ENCODE results near the gene ANTXR1. TPM values are rescaled to one million over a fixed set of nuclear protein-coding genes. Genes with fewer than 3 reads are reported as not detected.

ANTXR1 gene
- total RNA-seq, 4 donors from 2014 or later, result 52.8 to 116 (median 98.9) TPM

DNA sequence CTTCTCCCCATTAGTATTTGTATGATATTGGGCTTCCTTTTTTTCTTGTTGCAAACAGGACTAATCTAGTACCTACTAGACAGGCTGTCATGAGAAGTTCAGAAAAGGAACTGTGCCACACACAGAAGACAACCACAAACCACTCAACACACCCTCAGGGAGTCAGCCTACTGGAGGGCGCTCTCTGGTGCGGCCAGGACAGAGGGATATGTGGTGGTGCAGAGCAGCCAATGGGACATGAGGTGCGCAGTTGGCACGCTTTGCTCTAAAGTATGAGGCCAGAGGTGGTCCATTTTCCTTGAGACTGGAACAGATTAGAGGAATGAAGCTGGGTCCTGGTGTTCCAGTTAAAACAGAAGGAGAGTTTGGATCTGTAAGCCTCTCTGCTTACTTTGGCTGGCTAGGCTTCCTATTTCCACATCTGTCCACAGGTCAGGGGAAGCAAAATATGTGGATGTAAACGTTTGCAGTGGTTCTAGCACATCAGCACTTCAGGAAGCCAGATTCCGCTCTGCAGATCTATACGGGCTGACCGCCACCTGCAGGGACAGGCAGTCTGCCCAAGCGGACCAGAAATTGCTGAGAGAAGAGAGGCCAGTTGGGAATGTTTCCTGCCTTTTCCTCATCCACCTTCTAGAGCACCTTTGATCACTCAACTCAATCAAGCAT lies 260.0 kb downstream of the ANTXR1 start:
- Histone ChIP-seq H3K4me3 (no peak overlapping the region), H3K4me1 (peaks cover 3 to 21% (median 12%) of the 10 kb centered on the region in 3 donors), H3K9me3 (no peaks in the 10 kb centered on the region), H3K27ac (no peak overlapping the region), H3K36me3 (no peaks in the 10 kb centered on the region), H3K27me3 (no peaks in the 10 kb centered on the region)
- peak; percentile 39 for ATAC-seq
- WGBS, 2 donors (ENCODE audit: low coverage in 1 of 2), result 67 to 71% methylated on average over 3 to 5 of the region's 9 CpGs
- TF ChIP-seq POLR2AphosphoS5 (IDR thresholded peaks at IDR 0.05) (no peak), POLR2A (IDR thresholded peaks at IDR 0.05) (no peak), EP300 (IDR thresholded peaks at IDR 0.05) (no peak)
- TF ChIP-seq, protein P1, sequence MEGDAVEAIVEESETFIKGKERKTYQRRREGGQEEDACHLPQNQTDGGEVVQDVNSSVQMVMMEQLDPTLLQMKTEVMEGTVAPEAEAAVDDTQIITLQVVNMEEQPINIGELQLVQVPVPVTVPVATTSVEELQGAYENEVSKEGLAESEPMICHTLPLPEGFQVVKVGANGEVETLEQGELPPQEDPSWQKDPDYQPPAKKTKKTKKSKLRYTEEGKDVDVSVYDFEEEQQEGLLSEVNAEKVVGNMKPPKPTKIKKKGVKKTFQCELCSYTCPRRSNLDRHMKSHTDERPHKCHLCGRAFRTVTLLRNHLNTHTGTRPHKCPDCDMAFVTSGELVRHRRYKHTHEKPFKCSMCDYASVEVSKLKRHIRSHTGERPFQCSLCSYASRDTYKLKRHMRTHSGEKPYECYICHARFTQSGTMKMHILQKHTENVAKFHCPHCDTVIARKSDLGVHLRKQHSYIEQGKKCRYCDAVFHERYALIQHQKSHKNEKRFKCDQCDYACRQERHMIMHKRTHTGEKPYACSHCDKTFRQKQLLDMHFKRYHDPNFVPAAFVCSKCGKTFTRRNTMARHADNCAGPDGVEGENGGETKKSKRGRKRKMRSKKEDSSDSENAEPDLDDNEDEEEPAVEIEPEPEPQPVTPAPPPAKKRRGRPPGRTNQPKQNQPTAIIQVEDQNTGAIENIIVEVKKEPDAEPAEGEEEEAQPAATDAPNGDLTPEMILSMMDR (IDR thresholded peaks at IDR 0.05), result no peak

DNA sequence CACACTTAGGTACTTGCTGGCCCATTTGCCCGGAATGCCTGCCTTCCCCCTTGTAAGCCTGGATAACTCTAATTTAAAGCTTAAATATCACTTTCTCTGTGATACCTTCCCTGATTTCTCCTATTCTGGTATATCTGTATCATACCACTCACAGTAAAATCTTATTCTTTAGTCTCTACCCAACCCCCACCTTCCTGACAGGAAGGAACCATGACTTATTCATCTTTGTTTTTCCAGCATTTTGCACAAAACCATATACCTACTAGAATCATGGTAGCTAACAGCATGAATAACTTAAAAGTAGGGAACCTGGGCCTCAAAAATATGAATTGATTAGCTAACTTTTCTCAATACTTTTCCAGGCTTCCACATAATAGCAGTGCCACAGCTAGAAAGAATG lies 262.5 kb downstream of the ANTXR1 start:
- Histone ChIP-seq H3K27me3 (no peaks in the 10 kb centered on the region), H3K36me3 (no peaks in the 10 kb centered on the region)
- 100% methylated on average over 1 of the region's 1 CpG for WGBS, 2 donors (ENCODE audit: low coverage in 1 of 2)

DNA sequence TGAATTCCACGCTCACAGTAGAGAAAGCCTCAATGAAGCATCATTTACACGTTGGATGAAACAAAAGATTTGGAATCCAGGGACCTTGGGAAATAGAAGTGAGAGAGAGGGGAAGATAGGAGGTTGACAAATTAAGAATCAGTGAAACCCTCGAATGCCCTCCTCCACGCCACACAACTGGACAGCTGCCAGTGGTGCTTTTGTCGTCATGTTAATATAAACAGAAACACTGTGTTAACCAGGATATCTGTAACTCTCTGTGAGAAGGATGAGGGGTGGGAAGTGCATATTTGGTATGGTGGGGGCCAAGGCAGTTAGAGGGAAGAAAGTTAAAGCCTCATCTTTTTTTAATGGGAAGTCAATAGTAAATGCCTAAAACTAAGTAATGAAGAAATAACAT lies 265.4 kb downstream of the ANTXR1 start:
- Histone ChIP-seq H3K4me1 (no peaks in the 10 kb centered on the region), H3K27ac (no peak overlapping the region), H3K9me3 (no peaks in the 10 kb centered on the region), H3K36me3 (no peaks in the 10 kb centered on the region), H3K4me3 (no peak overlapping the region), H3K27me3 (no peaks in the 10 kb centered on the region)
- no peak for ATAC-seq
- WGBS, 2 donors (ENCODE audit: low coverage in 1 of 2), result 33 to 47% methylated on average over 1 to 5 of the region's 5 CpGs
- TF ChIP-seq POLR2A (IDR thresholded peaks at IDR 0.05), result no peak
- TF ChIP-seq, protein P1 (IDR thresholded peaks at IDR 0.05), result no peak

More for the DNA sequence above, 262.5 kb downstream of the ANTXR1 start:
- no peak for ATAC-seq
- no peak overlapping the region for H3K4me3 ChIP-seq
- H3K9me3 ChIP-seq, result no peaks in the 10 kb centered on the region
- TF ChIP-seq POLR2AphosphoS5 (IDR thresholded peaks at IDR 0.05), result no peak
- TF ChIP-seq, protein P1 (IDR thresholded peaks at IDR 0.05), result no peak
- TF ChIP-seq EP300 (IDR thresholded peaks at IDR 0.05), result no peak
- no peak for TF ChIP-seq POLR2A (IDR thresholded peaks at IDR 0.05)
- H3K27ac ChIP-seq, result no peak overlapping the region
- peaks cover 3 to 21% (median 12%) of the 10 kb centered on the region in 3 donors for H3K4me1 ChIP-seq

DNA sequence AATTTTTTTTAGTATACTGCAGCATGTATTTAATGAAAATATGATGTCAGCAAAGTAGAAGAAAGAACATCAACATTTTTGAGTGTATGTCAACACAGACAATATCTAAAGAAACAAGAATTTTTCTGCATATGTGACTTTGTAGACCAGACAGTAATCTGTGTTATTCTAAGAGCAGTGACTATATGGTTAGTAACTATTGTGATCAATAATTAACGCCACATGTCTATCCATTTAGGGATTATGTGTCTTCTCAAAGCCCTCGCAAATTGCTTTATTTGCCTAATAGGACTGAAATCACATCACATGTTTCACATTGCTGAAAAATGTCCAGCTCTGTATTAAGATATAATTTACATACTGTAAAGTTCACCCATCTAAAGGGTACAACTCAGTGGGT lies 266.2 kb downstream of the ANTXR1 start:
- Histone ChIP-seq H3K9me3 (no peaks in the 10 kb centered on the region), H3K27ac (no peak overlapping the region), H3K4me3 (no peak overlapping the region), H3K4me1 (no peaks in the 10 kb centered on the region), H3K27me3 (no peaks in the 10 kb centered on the region), H3K36me3 (no peaks in the 10 kb centered on the region)
- TF ChIP-seq POLR2A (IDR thresholded peaks at IDR 0.05) (no peak), POLR2AphosphoS5 (IDR thresholded peaks at IDR 0.05) (no peak), EP300 (IDR thresholded peaks at IDR 0.05) (no peak)
- TF ChIP-seq, protein P1 (IDR thresholded peaks at IDR 0.05), result no peak
- ATAC-seq, result no peak
- WGBS, 2 donors (ENCODE audit: low coverage in 1 of 2), result 94 to 100% methylated on average over 2 of the region's 2 CpGs

DNA sequence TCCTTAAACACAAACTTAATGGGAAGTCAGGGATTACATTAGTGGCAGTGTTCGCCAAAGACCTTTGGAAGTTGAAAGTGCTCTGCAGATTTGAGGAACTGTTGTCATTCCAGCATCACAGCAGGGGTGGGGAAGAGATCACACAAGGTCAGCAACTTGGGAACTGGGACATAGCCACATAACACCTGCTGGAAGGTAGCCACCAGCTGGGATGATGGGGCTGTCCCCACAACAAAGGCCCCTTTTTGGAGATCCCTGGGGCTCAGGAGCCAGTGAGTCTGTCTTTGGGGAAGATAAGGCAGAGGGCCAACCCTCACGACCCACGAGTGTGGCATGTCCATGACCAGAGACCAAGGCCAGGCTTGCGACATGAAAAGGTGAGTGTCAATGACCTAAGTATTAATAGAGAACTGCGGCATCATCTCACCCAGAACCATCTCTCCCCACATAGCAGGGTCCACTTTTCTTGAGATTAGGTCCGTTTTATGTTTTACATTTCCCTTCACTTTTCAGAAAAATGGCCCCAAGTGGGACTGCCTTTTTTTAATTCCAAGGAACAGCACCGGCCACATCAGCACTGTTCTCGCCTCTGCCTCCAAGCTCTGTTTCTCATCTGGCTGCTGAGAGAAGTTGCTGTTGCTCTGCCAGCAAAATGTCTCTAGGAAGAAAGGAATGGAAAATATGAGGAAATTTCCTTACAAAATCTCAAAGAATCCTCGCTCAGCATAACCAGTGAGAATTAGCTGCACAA lies 267.1 kb downstream of the ANTXR1 start:
- Histone ChIP-seq H3K36me3 (no peaks in the 10 kb centered on the region), H3K27ac (no peak overlapping the region), H3K27me3 (no peaks in the 10 kb centered on the region), H3K4me3 (no peak overlapping the region), H3K4me1 (peaks cover 0 to 1% (median 0%) of the 10 kb centered on the region in 3 donors), H3K9me3 (no peaks in the 10 kb centered on the region)
- ATAC-seq, result no peak
- TF ChIP-seq POLR2AphosphoS5 (IDR thresholded peaks at IDR 0.05), result no peak
- TF ChIP-seq, protein P1 (IDR thresholded peaks at IDR 0.05), result no peak
- TF ChIP-seq EP300 (IDR thresholded peaks at IDR 0.05), result no peak
- TF ChIP-seq POLR2A (IDR thresholded peaks at IDR 0.05), result no peak
- 65 to 68% methylated on average over 4 to 6 of the region's 9 CpGs for WGBS, 2 donors (ENCODE audit: low coverage in 1 of 2)

All from gastroesophageal sphincter (tissue), 4 donors.